ENCODE measurements around the gene PSMB2.

The PSMB2 gene

DNA sequence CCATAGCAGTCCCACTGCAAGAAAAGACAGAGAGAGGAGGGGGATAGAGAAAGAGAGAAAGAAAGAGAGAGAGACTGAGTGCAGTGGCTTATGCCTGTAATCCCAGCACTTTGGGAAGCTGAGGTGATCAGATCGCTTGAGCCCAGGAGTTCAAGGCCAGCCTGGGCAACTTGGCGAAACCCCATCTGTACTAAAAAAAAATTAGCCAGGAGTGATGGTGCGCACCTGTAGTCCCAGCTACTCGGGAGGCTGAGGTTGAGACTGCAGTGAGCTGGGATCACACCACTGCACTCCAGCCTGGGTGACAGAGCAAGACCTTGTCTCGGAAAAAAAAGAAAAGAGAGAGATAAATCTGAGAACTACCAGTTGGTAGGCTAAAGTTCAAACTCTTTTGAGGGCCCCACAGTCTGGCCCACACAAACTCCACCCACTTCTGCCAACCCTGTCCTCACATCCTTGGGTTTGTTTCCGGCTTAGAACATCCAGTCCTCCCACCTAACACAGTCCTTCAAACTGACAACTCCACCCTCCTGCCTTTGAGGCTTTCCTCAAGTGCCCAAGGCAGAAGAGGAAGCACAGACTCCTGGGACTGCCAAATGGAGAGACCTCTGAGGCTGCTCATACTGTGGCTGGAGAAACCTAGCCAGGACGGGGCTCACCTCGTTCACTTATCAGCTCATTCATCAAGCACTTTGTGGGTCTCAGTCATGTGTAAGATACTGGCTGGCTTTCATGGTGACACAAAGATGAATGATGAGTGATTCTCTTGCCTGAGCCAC lies 48.1 kb downstream of the PSMB2 start:
- no peaks in the 10 kb centered on the region for H3K4me1 ChIP-seq (ENCODE audit: insufficient read depth, low read length, severe bottlenecking)
- H3K9me2 ChIP-seq (ENCODE audit: low read depth, low read length), result no peaks in the 10 kb centered on the region
- no peaks in the 10 kb centered on the region for H3K79me2 ChIP-seq (ENCODE audit: insufficient read depth, low read length)
- H3K9ac ChIP-seq (ENCODE audit: low read length), result no peak overlapping the region
- H3K27me3 ChIP-seq (ENCODE audit: insufficient read depth, low read length), result no peaks in the 10 kb centered on the region
- no peak overlapping the region for H2AFZ ChIP-seq (ENCODE audit: low read length)
- H3K27ac ChIP-seq (ENCODE audit: low read depth, low read length, poor library complexity, severe bottlenecking), result no peak overlapping the region
- no peak for TF ChIP-seq EZH2 (IDR thresholded peaks at IDR 0.05; ENCODE audit: borderline replicate concordance, low read length)
- no peak for TF ChIP-seq CTCF (IDR thresholded peaks at IDR 0.05; ENCODE audit: low read length)
- no peak overlapping the region for H3K4me3 ChIP-seq (ENCODE audit: low read depth, low read length, poor library complexity, severe bottlenecking)
- H3K4me2 ChIP-seq (ENCODE audit: low read length), result no peak overlapping the region
- H3K36me3 ChIP-seq (ENCODE audit: insufficient read depth, low read length), result no peaks in the 10 kb centered on the region
- H3F3A ChIP-seq (ENCODE audit: insufficient read depth, low read length), result no peaks in the 10 kb centered on the region
- no peaks in the 10 kb centered on the region for H4K20me1 ChIP-seq (ENCODE audit: insufficient read depth, low read length)
- no peaks in the 10 kb centered on the region for H3K9me3 ChIP-seq (ENCODE audit: low read length)

- H2AFZ ChIP-seq (ENCODE audit: low read length), result no peak overlapping the region
- no peak overlapping the region for H3K4me3 ChIP-seq (ENCODE audit: low read depth, low read length, poor library complexity, severe bottlenecking)
- H3F3A ChIP-seq (ENCODE audit: insufficient read depth, low read length), result no peaks in the 10 kb centered on the region
- H4K20me1 ChIP-seq (ENCODE audit: insufficient read depth, low read length), result no peaks in the 10 kb centered on the region
- no peaks in the 10 kb centered on the region for H3K4me1 ChIP-seq (ENCODE audit: insufficient read depth, low read length, severe bottlenecking)
- H3K79me2 ChIP-seq (ENCODE audit: insufficient read depth, low read length), result no peaks in the 10 kb centered on the region
- no peaks in the 10 kb centered on the region for H3K36me3 ChIP-seq (ENCODE audit: insufficient read depth, low read length)
- H3K4me2 ChIP-seq (ENCODE audit: low read length), result no peak overlapping the region
- H3K9me2 ChIP-seq (ENCODE audit: low read depth, low read length), result no peaks in the 10 kb centered on the region
- no peak overlapping the region for H3K27ac ChIP-seq (ENCODE audit: low read depth, low read length, poor library complexity, severe bottlenecking)
- H3K9me3 ChIP-seq (ENCODE audit: low read length), result no peaks in the 10 kb centered on the region
- no peaks in the 10 kb centered on the region for H3K27me3 ChIP-seq (ENCODE audit: insufficient read depth, low read length)
- TF ChIP-seq EZH2 (IDR thresholded peaks at IDR 0.05; ENCODE audit: borderline replicate concordance, low read length) (no peak), CTCF (IDR thresholded peaks at IDR 0.05; ENCODE audit: low read length) (no peak)
- H3K9ac ChIP-seq (ENCODE audit: low read length), result no peak overlapping the region
Observed at GRCh38 chr1:35591211-35591610, 50.1 kb downstream of the PSMB2 start.

DNA sequence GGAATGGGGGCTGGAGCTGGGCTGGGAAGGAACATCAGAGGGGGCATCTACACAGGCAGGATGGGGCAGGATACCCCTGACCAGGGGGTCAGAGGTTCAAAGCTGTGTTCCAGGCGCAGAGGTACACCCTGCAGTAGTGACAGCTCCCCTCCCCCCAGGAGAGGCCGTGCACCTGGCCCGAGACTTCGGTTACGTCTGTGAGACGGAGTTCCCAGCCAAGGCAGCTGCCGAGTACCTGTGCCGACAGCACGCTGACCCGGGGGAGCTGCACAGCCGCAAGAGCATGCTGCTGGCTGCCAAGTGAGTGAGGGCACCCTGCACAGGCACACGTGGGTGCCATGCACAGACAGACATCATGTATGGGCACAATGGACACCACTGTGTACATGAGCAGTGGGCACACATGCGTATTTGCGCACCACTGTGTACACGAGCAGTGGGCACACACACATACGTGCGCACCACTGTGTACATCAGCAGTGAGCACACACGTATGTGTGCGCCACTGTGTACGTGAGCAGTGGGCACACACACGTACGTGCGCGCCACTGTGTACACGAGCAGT lies 50.8 kb downstream of the PSMB2 start:
- Histone ChIP-seq H4K20me1 (ENCODE audit: insufficient read depth, low read length) (no peaks in the 10 kb centered on the region), H3F3A (ENCODE audit: insufficient read depth, low read length) (no peaks in the 10 kb centered on the region), H3K9me2 (ENCODE audit: low read depth, low read length) (no peaks in the 10 kb centered on the region), H3K4me2 (ENCODE audit: low read length) (no peak overlapping the region), H3K27ac (ENCODE audit: low read depth, low read length, poor library complexity, severe bottlenecking) (no peak overlapping the region), H3K9ac (ENCODE audit: low read length) (no peak overlapping the region), H3K9me3 (ENCODE audit: low read length) (no peaks in the 10 kb centered on the region), H3K4me1 (ENCODE audit: insufficient read depth, low read length, severe bottlenecking) (no peaks in the 10 kb centered on the region), H3K27me3 (ENCODE audit: insufficient read depth, low read length) (no peaks in the 10 kb centered on the region), H3K36me3 (ENCODE audit: insufficient read depth, low read length) (no peaks in the 10 kb centered on the region), H2AFZ (ENCODE audit: low read length) (no peak overlapping the region), H3K79me2 (ENCODE audit: insufficient read depth, low read length) (no peaks in the 10 kb centered on the region), H3K4me3 (ENCODE audit: low read depth, low read length, poor library complexity, severe bottlenecking) (no peak overlapping the region)
- TF ChIP-seq EZH2 (IDR thresholded peaks at IDR 0.05; ENCODE audit: borderline replicate concordance, low read length) (no peak), CTCF (IDR thresholded peaks at IDR 0.05; ENCODE audit: low read length) (no peak)

All from OCI-LY1 (cell line).